B cell (primary cell): Measurements from ENCODE around the gene CSF1R. TPM values are rescaled to one million over a fixed set of nuclear protein-coding genes. Genes with fewer than 3 reads are reported as not detected.

Source experiments
- ATAC-seq: fragments of 200-7000 bp; cut with Tn5 transposase; one replicate; pipeline ENCODE4 v1.10.0; 2021; ENCODE audit warnings: low read depth, mild to moderate bottlenecking, moderate number of reproducible peaks, moderate library complexity
- CTCF ChIA-PET: fragments of 350-600 bp; sonication (Branson Sonifier 250); formaldehyde crosslinking; loops from one replicate; lab custom pipeline; 2021; ENCODE audit warnings: antibody characterized with exemption, inconsistent platforms; lab: Charles Lee
- POLR2A ChIA-PET: fragments of 350-600 bp; sonication (Branson Sonifier 250); formaldehyde crosslinking; loops from one replicate; lab custom pipeline; 2021; ENCODE audit warnings: antibody characterized with exemption; lab: Charles Lee
- DNase-seq: peaks from one replicate; pipeline ENCODE4 v3.0.0; 2013
- H2AFZ ChIP-seq: 2 replicates; pipeline ENCODE4 v1.6.1; 2012; ENCODE audit warnings: mild to moderate bottlenecking, low read depth, low read length; ENCODE audit not compliant: insufficient read depth, poor library complexity, severe bottlenecking
- H3K27ac ChIP-seq, 2 donors: 1 replicate in 1 of 2; 2 replicates in 1 of 2; pipeline ENCODE4 v1.5.1; 2012 to 2013; ENCODE audit warnings: low read length in 2 of 2, mild to moderate bottlenecking in 2 of 2, moderate library complexity in 1 of 2
- H3K27me3 ChIP-seq, 4 experiments: fragments of 200-600 bp in 1 of 4; sonication (generic) in 1 of 4; replicated peaks in 1 of 4; 1 replicate in 2 of 4; 2 replicates in 2 of 4; pipeline versions ENCODE4 v1.6.1 to v1.7.0; 2013 to 2016; ENCODE audit warnings: low read length in 3 of 4, mild to moderate bottlenecking in 2 of 4, mixed read lengths in 1 of 4, moderate library complexity in 1 of 4; ENCODE audit not compliant: insufficient read depth in 4 of 4, control insufficient read depth in 3 of 4; ENCODE audit errors: control extremely low read depth in 1 of 4
- H3K36me3 ChIP-seq, 2 experiments: replicated peaks in 1 of 2; 1 replicate in 1 of 2; 2 replicates in 1 of 2; pipeline versions ENCODE4 v1.6.1 to v1.7.1; 2013; ENCODE audit warnings: low read length in 1 of 2; ENCODE audit not compliant: insufficient read depth in 2 of 2, control insufficient read depth in 1 of 2; ENCODE audit errors: control extremely low read depth in 1 of 2, extremely low read depth in 1 of 2
- H3K4me1 ChIP-seq, 2 donors: fragments of 200-600 bp in 1 of 2; sonication (generic) in 1 of 2; 1 replicate in 1 of 2; 2 replicates in 1 of 2; pipeline versions ENCODE4 v1.5.1 to v1.6.1; 2013 to 2017; ENCODE audit warnings: low read length in 2 of 2; ENCODE audit not compliant: control insufficient read depth in 2 of 2, insufficient read depth in 2 of 2
- H3K4me2 ChIP-seq: replicated peaks from 2 replicates; pipeline ENCODE3; 2012; ENCODE audit warnings: mild to moderate bottlenecking, low read depth, low read length; ENCODE audit not compliant: poor library complexity, severe bottlenecking
- H3K4me3 ChIP-seq, 5 experiments: fragments of 200-600 bp in 1 of 5; sonication (generic) in 1 of 5; 1 replicate in 3 of 5; 2 replicates in 2 of 5; pipeline versions ENCODE4 v1.5.1 to v1.7.0; 2011 to 2016; ENCODE audit warnings: low read length in 4 of 5, mild to moderate bottlenecking in 4 of 5, low read depth in 2 of 5, control low read depth in 1 of 5, moderate library complexity in 1 of 5; ENCODE audit not compliant: insufficient read depth in 1 of 5; ENCODE audit errors: control extremely low read depth in 1 of 5, extremely low read depth in 1 of 5
- H3K79me2 ChIP-seq: fragments of 200-600 bp; sonication (generic); one replicate; pipeline ENCODE4 v1.6.0; 2016; ENCODE audit warnings: low read length; ENCODE audit not compliant: control insufficient read depth, insufficient read depth
- H3K9ac ChIP-seq: fragments of 200-600 bp; sonication (generic); 2 replicates; pipeline ENCODE4 v1.6.1; 2017; ENCODE audit warnings: mild to moderate bottlenecking, low read length, moderate library complexity
- H3K9me3 ChIP-seq, 3 donors: one replicate each; pipeline versions ENCODE4 v1.6.1 to v1.7.1; 2013; ENCODE audit warnings: low read length in 2 of 3; ENCODE audit not compliant: control insufficient read depth in 2 of 3, insufficient read depth in 1 of 3; ENCODE audit errors: control extremely low read depth in 1 of 3
- H4K20me1 ChIP-seq: 2 replicates; pipeline ENCODE4 v1.6.0; 2012; ENCODE audit warnings: mild to moderate bottlenecking, low read length; ENCODE audit not compliant: insufficient read depth, control insufficient read depth, poor library complexity, severe bottlenecking
- H3K27ac Mint-ChIP-seq: one replicate; pipeline ENCODE4 v1.8.0; 2021; ENCODE audit warnings: mixed read lengths
- H3K27me3 Mint-ChIP-seq: one replicate; pipeline ENCODE4 v1.8.0; 2021; ENCODE audit warnings: mixed read lengths
- H3K4me1 Mint-ChIP-seq: one replicate; pipeline ENCODE4 v1.8.0; 2021; ENCODE audit warnings: mixed read lengths
- H3K4me3 Mint-ChIP-seq: one replicate; pipeline ENCODE4 v1.8.0; 2021; ENCODE audit warnings: mixed read lengths
- H3K9me3 Mint-ChIP-seq: one replicate; pipeline ENCODE4 v1.8.0; 2022; ENCODE audit warnings: mixed read lengths; ENCODE audit not compliant: insufficient read depth
- EZH2 ChIP-seq: IDR thresholded peaks from 2 replicates; pipeline ENCODE4 v1.6.1; 2012; ENCODE audit warnings: borderline replicate concordance, low read depth, mild to moderate bottlenecking, moderate library complexity, low read length; ENCODE audit not compliant: insufficient read depth, poor library complexity, severe bottlenecking
- WGBS: methylation state at CpG from one replicate; pipeline ENCODE4 v1.1.5; 2013; ENCODE audit warnings: missing lambda C conversion rate; ENCODE audit not compliant: insufficient coverage; 5-methylcytosine and 5-hydroxymethylcytosine counted together
- intact Hi-C: fragments of 100-400 bp; cut with micrococcal nuclease; formaldehyde crosslinking; loops from one replicate; pipeline ENCODE4 v1.10.0; 2022
- polyA plus RNA-seq: library from polyadenylated mRNA; depleted of rRNA; stranded (reverse); fragments of >200 nt; gene quantifications from 2 replicates; pipeline ENCODE4 v1.2.3, GENCODE V29; 2012
- total RNA-seq, 2 donors: library from RNA; stranded (reverse); fragments of 120-200 nt in 1 of 2; gene quantifications; 1 replicate in 1 of 2; 2 replicates in 1 of 2; pipeline versions ENCODE4 v1.2.3 to v1.2.4, GENCODE V29; 2013 to 2022
- TF ChIP-seq, protein P1 (sequence below): fragments of 200-600 bp; IDR thresholded peaks from one replicate; pipeline ENCODE4 v1.8.0; 2022; ENCODE audit warnings: antibody characterized with exemption, mild to moderate bottlenecking

The CSF1R gene
- total and polyA plus RNA-seq, 2 donors (not counting 1 experiment from before 2014, with no cell fraction given) = 1.6 to 2.5 TPM

GRCh38 chr5:150057511-150057910 lies 28.8 kb downstream of the CSF1R start:
- intact Hi-C loops = no loop called here
- Mint-ChIP-seq H3K27me3 (no peaks in the 10 kb centered on the region), H3K9me3 (no peaks in the 10 kb centered on the region), H3K4me1 (no peaks in the 10 kb centered on the region), H3K4me3 (no peak overlapping the region), H3K27ac (no peak overlapping the region)
- Histone ChIP-seq H3K4me1 (no peaks in the 10 kb centered on the region), H2AFZ (no peak overlapping the region), H3K9me3 (no peaks in the 10 kb centered on the region), H3K4me3 (no peak overlapping the region), H3K79me2 (no peaks in the 10 kb centered on the region), H3K27ac (no peak overlapping the region), H3K36me3 (peaks cover 0 to 24% of the 10 kb centered on the region in 2 experiments), H3K27me3 (no peaks in the 10 kb centered on the region), H3K9ac (no peak overlapping the region), H3K4me2 (no peak overlapping the region), H4K20me1 (no peaks in the 10 kb centered on the region)
- 100% methylated on average over 2 of the region's 2 CpGs for WGBS
- CTCF ChIA-PET = no interaction called here
- POLR2A ChIA-PET = no interaction called here
- DNase-seq = no peak
- no peak for TF ChIP-seq EZH2
- TF ChIP-seq, protein P1, sequence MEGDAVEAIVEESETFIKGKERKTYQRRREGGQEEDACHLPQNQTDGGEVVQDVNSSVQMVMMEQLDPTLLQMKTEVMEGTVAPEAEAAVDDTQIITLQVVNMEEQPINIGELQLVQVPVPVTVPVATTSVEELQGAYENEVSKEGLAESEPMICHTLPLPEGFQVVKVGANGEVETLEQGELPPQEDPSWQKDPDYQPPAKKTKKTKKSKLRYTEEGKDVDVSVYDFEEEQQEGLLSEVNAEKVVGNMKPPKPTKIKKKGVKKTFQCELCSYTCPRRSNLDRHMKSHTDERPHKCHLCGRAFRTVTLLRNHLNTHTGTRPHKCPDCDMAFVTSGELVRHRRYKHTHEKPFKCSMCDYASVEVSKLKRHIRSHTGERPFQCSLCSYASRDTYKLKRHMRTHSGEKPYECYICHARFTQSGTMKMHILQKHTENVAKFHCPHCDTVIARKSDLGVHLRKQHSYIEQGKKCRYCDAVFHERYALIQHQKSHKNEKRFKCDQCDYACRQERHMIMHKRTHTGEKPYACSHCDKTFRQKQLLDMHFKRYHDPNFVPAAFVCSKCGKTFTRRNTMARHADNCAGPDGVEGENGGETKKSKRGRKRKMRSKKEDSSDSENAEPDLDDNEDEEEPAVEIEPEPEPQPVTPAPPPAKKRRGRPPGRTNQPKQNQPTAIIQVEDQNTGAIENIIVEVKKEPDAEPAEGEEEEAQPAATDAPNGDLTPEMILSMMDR = no peak
- no peak for ATAC-seq

DNA sequence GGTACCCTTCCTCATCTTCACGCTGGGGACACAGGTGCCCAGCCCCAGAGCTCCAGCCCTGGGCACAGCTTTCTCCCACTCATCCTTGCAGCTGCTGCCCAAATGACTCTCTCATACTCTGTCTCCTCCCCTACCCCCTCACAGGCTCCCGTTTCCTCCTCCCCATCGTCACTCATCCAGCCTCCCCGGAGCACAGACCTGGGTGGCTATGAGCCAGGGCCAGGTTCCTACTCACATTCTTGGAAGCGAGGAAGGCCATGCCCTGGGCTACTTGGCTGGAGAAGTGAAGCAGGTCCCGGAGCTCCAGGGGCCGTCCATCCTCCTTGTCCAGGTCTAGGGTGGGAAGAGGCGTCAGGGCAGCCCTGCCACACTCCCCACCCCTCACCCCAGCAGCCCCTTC lies 29.3 kb downstream of the CSF1R start:
- ATAC-seq = no peak
- no peak for DNase-seq
- Histone ChIP-seq H3K79me2 (no peaks in the 10 kb centered on the region), H3K9me3 (no peaks in the 10 kb centered on the region), H3K4me1 (no peaks in the 10 kb centered on the region), H3K4me3 (no peak overlapping the region), H3K27ac (no peak overlapping the region), H3K36me3 (peaks cover 0 to 28% of the 10 kb centered on the region in 2 experiments), H3K27me3 (no peaks in the 10 kb centered on the region), H3K4me2 (no peak overlapping the region), H2AFZ (no peak overlapping the region), H3K9ac (no peak overlapping the region), H4K20me1 (no peaks in the 10 kb centered on the region)
- no peak for TF ChIP-seq EZH2
- TF ChIP-seq, protein P1 = no peak
- Mint-ChIP-seq H3K27me3 (no peaks in the 10 kb centered on the region), H3K9me3 (no peaks in the 10 kb centered on the region), H3K4me1 (no peaks in the 10 kb centered on the region), H3K4me3 (no peak overlapping the region), H3K27ac (no peak overlapping the region)
- POLR2A ChIA-PET = no interaction called here
- CTCF ChIA-PET = no interaction called here
- intact Hi-C loops = no loop called here
- 98% methylated on average over 6 of the region's 8 CpGs for WGBS
